C4-2B (cell line): ENCODE data around the gene PGA3.
"Not testable (repeated sequence)": the region's sequence is repeated elsewhere in the genome, so short reads cannot be mapped to it uniquely, and the experiment has no call there.

Experiments
- ZFX ChIP-seq: fragments of 450-650 bp; IDR thresholded peaks from 2 replicates; pipeline ENCODE4 v1.6.1; 2017
- TF ChIP-seq, protein P1 (sequence below): fragments of 450-650 bp; conservative IDR thresholded peaks from 2 replicates; pipeline ENCODE4 v1.5.1; 2017; ENCODE audit warnings: mild to moderate bottlenecking

DNA sequence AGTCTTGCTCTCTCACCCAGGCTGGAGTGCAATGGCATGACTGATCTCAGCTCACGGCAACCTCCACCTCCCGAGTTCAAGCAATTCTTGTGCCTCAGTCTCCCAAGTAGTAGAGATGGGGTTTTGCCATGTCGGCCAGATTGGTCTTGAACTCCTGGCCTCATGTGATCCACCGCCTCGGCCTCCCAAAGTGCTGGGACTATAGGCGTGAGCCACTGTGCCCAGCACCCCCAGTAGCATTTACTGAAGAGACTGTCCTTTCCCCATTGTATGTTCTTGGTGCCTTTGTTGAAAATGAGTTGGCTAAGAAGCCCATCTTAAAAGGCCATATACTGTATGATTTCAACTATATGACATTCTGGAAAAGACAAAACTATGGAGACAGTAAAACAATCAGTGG lies 23.1 kb upstream of the PGA3 start:
- TF ChIP-seq, protein P1, sequence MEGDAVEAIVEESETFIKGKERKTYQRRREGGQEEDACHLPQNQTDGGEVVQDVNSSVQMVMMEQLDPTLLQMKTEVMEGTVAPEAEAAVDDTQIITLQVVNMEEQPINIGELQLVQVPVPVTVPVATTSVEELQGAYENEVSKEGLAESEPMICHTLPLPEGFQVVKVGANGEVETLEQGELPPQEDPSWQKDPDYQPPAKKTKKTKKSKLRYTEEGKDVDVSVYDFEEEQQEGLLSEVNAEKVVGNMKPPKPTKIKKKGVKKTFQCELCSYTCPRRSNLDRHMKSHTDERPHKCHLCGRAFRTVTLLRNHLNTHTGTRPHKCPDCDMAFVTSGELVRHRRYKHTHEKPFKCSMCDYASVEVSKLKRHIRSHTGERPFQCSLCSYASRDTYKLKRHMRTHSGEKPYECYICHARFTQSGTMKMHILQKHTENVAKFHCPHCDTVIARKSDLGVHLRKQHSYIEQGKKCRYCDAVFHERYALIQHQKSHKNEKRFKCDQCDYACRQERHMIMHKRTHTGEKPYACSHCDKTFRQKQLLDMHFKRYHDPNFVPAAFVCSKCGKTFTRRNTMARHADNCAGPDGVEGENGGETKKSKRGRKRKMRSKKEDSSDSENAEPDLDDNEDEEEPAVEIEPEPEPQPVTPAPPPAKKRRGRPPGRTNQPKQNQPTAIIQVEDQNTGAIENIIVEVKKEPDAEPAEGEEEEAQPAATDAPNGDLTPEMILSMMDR, result not testable (repeated sequence)
- not testable (repeated sequence) for TF ChIP-seq ZFX
